Measurements from ENCODE around the gene RIT2. TPM values are rescaled to one million over a fixed set of nuclear protein-coding genes. Genes with fewer than 3 reads are reported as not detected.

The RIT2 gene
- polyA plus RNA-seq, 1 donor from 2014 or later = 1.1 TPM

- H3K9me2 ChIP-seq (ENCODE audit: insufficient read depth, low read length) = no peaks in the 10 kb centered on the region
- no peak overlapping the region for H2AFZ ChIP-seq (ENCODE audit: low read depth, low read length)
- H3K4me2 ChIP-seq (ENCODE audit: low read length) = no peak overlapping the region
- TF ChIP-seq TAF1 (IDR thresholded peaks at IDR 0.05; ENCODE audit: low read depth) = no peak
- H3K9ac ChIP-seq (ENCODE audit: low read length) = no peak overlapping the region
- no peaks in the 10 kb centered on the region for H3K27me3 ChIP-seq (ENCODE audit: insufficient read depth, low read depth, low read length)
- no peak overlapping the region for H3K4me3 ChIP-seq (ENCODE audit: low read length)
- no peaks in the 10 kb centered on the region for H3K36me3 ChIP-seq (ENCODE audit: insufficient read depth, low read length)
- no peaks in the 10 kb centered on the region for H3K9me3 ChIP-seq (ENCODE audit: low read length)
- H3K79me2 ChIP-seq (replicated peaks; ENCODE audit: insufficient read depth, low read length) = no peaks in the 10 kb centered on the region
- no peak overlapping the region for H3K27ac ChIP-seq (ENCODE audit: low read length)
- no peaks in the 10 kb centered on the region for H3F3A ChIP-seq (ENCODE audit: insufficient read depth, low read length, poor library complexity, severe bottlenecking)
- H4K20me1 ChIP-seq (ENCODE audit: insufficient read depth) = no peaks in the 10 kb centered on the region
Observed at GRCh38 chr18:43010611-43011010, 104.9 kb downstream of the RIT2 start.

DNA sequence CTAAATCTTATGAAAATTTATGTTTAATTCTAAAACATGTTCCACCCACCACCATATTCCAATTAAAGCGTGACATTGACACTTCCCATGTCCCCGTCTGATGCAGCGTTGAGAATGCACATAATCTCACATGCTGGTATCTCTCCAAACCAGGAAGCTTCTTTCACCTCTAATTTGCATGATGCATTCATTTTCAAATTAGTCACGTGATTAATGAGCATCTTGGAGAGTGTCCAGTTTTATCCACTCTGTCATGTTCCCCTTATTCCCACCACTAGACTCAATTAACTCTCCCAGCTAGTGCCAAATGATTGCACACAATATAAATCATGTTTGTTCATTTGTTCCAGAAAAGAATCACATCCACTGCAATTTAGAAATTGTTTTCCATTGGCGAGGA lies 105.8 kb downstream of the RIT2 start:
- no peaks in the 10 kb centered on the region for H3K9me3 ChIP-seq (ENCODE audit: low read length)
- no peaks in the 10 kb centered on the region for H3K79me2 ChIP-seq (replicated peaks; ENCODE audit: insufficient read depth, low read length)
- no peaks in the 10 kb centered on the region for H3K36me3 ChIP-seq (ENCODE audit: insufficient read depth, low read length)
- H3K9me2 ChIP-seq (ENCODE audit: insufficient read depth, low read length) = no peaks in the 10 kb centered on the region
- no peak overlapping the region for H3K4me3 ChIP-seq (ENCODE audit: low read length)
- no peak overlapping the region for H2AFZ ChIP-seq (ENCODE audit: low read depth, low read length)
- H3K4me2 ChIP-seq (ENCODE audit: low read length) = no peak overlapping the region
- no peak overlapping the region for H3K9ac ChIP-seq (ENCODE audit: low read length)
- TF ChIP-seq RAD21 (conservative IDR thresholded peaks at IDR 0.05) (no peak), SMC3 (conservative IDR thresholded peaks at IDR 0.05; ENCODE audit: poor library complexity) (no peak), EP300 (conservative IDR thresholded peaks at IDR 0.05; ENCODE audit: poor library complexity, severe bottlenecking) (no peak), POLR2AphosphoS5 (IDR thresholded peaks at IDR 0.05) (no peak), EZH2 (IDR thresholded peaks at IDR 0.05; ENCODE audit: borderline replicate concordance, insufficient read depth, low read length, poor library complexity, severe bottlenecking) (no peak), REST (IDR thresholded peaks at IDR 0.05; ENCODE audit: borderline replicate concordance) (no peak), MXI1 (conservative IDR thresholded peaks at IDR 0.05; ENCODE audit: poor library complexity, severe bottlenecking) (no peak), TAF1 (IDR thresholded peaks at IDR 0.05; ENCODE audit: low read depth) (no peak)
- TF ChIP-seq, protein P1, sequence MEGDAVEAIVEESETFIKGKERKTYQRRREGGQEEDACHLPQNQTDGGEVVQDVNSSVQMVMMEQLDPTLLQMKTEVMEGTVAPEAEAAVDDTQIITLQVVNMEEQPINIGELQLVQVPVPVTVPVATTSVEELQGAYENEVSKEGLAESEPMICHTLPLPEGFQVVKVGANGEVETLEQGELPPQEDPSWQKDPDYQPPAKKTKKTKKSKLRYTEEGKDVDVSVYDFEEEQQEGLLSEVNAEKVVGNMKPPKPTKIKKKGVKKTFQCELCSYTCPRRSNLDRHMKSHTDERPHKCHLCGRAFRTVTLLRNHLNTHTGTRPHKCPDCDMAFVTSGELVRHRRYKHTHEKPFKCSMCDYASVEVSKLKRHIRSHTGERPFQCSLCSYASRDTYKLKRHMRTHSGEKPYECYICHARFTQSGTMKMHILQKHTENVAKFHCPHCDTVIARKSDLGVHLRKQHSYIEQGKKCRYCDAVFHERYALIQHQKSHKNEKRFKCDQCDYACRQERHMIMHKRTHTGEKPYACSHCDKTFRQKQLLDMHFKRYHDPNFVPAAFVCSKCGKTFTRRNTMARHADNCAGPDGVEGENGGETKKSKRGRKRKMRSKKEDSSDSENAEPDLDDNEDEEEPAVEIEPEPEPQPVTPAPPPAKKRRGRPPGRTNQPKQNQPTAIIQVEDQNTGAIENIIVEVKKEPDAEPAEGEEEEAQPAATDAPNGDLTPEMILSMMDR (IDR thresholded peaks at IDR 0.05; ENCODE audit: poor library complexity, severe bottlenecking) = no peak
- H3K27ac ChIP-seq (ENCODE audit: low read length) = no peak overlapping the region
- H3K27me3 ChIP-seq (ENCODE audit: insufficient read depth, low read depth, low read length) = no peaks in the 10 kb centered on the region
- no peaks in the 10 kb centered on the region for H4K20me1 ChIP-seq (ENCODE audit: insufficient read depth)
- no peaks in the 10 kb centered on the region for H3F3A ChIP-seq (ENCODE audit: insufficient read depth, low read length, poor library complexity, severe bottlenecking)

GRCh38 chr18:43007365-43007764 lies 108.1 kb downstream of the RIT2 start:
- no peak overlapping the region for H3K4me3 ChIP-seq (ENCODE audit: low read length)
- H3K27me3 ChIP-seq (ENCODE audit: insufficient read depth, low read depth, low read length) = no peaks in the 10 kb centered on the region
- no peak overlapping the region for H2AFZ ChIP-seq (ENCODE audit: low read depth, low read length)
- H3F3A ChIP-seq (ENCODE audit: insufficient read depth, low read length, poor library complexity, severe bottlenecking) = no peaks in the 10 kb centered on the region
- no peaks in the 10 kb centered on the region for H4K20me1 ChIP-seq (ENCODE audit: insufficient read depth)
- H3K4me2 ChIP-seq (ENCODE audit: low read length) = no peak overlapping the region
- TF ChIP-seq RAD21 (conservative IDR thresholded peaks at IDR 0.05) = no peak
- no peak for TF ChIP-seq EP300 (conservative IDR thresholded peaks at IDR 0.05; ENCODE audit: poor library complexity, severe bottlenecking)
- TF ChIP-seq POLR2AphosphoS5 (IDR thresholded peaks at IDR 0.05) = no peak
- no peak for TF ChIP-seq REST (IDR thresholded peaks at IDR 0.05; ENCODE audit: borderline replicate concordance)
- no peak for TF ChIP-seq MXI1 (conservative IDR thresholded peaks at IDR 0.05; ENCODE audit: poor library complexity, severe bottlenecking)
- TF ChIP-seq, protein P1 (IDR thresholded peaks at IDR 0.05; ENCODE audit: poor library complexity, severe bottlenecking) = no peak
- no peak for TF ChIP-seq SMC3 (conservative IDR thresholded peaks at IDR 0.05; ENCODE audit: poor library complexity)
- TF ChIP-seq TAF1 (IDR thresholded peaks at IDR 0.05; ENCODE audit: low read depth) = no peak
- TF ChIP-seq EZH2 (IDR thresholded peaks at IDR 0.05; ENCODE audit: borderline replicate concordance, insufficient read depth, low read length, poor library complexity, severe bottlenecking) = no peak
- H3K9me3 ChIP-seq (ENCODE audit: low read length) = no peaks in the 10 kb centered on the region
- no peaks in the 10 kb centered on the region for H3K79me2 ChIP-seq (replicated peaks; ENCODE audit: insufficient read depth, low read length)
- H3K9me2 ChIP-seq (ENCODE audit: insufficient read depth, low read length) = no peaks in the 10 kb centered on the region
- no peaks in the 10 kb centered on the region for H3K36me3 ChIP-seq (ENCODE audit: insufficient read depth, low read length)
- H3K9ac ChIP-seq (ENCODE audit: low read length) = no peak overlapping the region
- H3K27ac ChIP-seq (ENCODE audit: low read length) = no peak overlapping the region
